Neural cell (in vitro differentiated cells): ENCODE data around the gene HOXC5.
"Not testable (repeated sequence)": the region's sequence is repeated elsewhere in the genome, so short reads cannot be mapped to it uniquely, and the experiment has no call there.

Experiments used
- CTCF ChIP-seq: fragments of 450-650 bp; IDR thresholded peaks from 2 replicates; pipeline ENCODE4 v1.5.1; 2014; ENCODE audit warnings: antibody characterized with exemption, mild to moderate bottlenecking, moderate library complexity; ENCODE audit not compliant: poor library complexity, severe bottlenecking
- EP300 ChIP-seq: fragments of 450-650 bp; conservative IDR thresholded peaks from 2 replicates; pipeline ENCODE4 v1.6.1; 2014; ENCODE audit warnings: antibody characterized with exemption, mild to moderate bottlenecking, moderate library complexity; ENCODE audit not compliant: poor library complexity, severe bottlenecking
- EZH2 ChIP-seq: fragments of 200-600, 300-800 bp; shearing (Covaris generic), sonication (generic); IDR thresholded peaks from 2 replicates; pipeline ENCODE4 v1.6.1; 2014; ENCODE audit warnings: antibody characterized with exemption, low read length, borderline replicate concordance, mild to moderate bottlenecking; ENCODE audit not compliant: insufficient read depth, poor library complexity, severe bottlenecking
- MXI1 ChIP-seq: fragments of 450-650 bp; conservative IDR thresholded peaks from 2 replicates; pipeline ENCODE4 v1.6.1; 2014; ENCODE audit warnings: antibody characterized with exemption, mild to moderate bottlenecking; ENCODE audit not compliant: poor library complexity, severe bottlenecking
- TAF1 ChIP-seq: IDR thresholded peaks from 2 replicates; pipeline ENCODE4 v1.6.1; 2012; ENCODE audit warnings: low read depth

GRCh38 chr12:54081581-54082396, 48.9 kb downstream of the HOXC5 start:
- TF ChIP-seq CTCF, EZH2, EP300, TAF1, MXI1: not testable (repeated sequence)
